Fibroblast of pulmonary artery (primary cell): ENCODE measurements around the gene RASSF5.
A peak's percentile ranks its signal among the peaks of the same experiment; 100 is the strongest.

Experiments used
- DNase-seq: peaks from one replicate; pipeline ENCODE4 v3.0.0-alpha.2; 2010; ENCODE audit warnings: low read depth
- H3K4me3 ChIP-seq: replicated peaks from 2 replicates; pipeline ENCODE4 v1.5.1; 2011; ENCODE audit warnings: low read depth, mild to moderate bottlenecking, control low read depth, low read length, moderate library complexity
- TF ChIP-seq, protein P1 (sequence below): IDR thresholded peaks from 2 replicates; pipeline ENCODE4 v1.5.1; 2011; ENCODE audit warnings: mild to moderate bottlenecking, control low read depth, low read length, inconsistent platforms; ENCODE audit errors: missing control alignments

Gene RASSF5

DNA sequence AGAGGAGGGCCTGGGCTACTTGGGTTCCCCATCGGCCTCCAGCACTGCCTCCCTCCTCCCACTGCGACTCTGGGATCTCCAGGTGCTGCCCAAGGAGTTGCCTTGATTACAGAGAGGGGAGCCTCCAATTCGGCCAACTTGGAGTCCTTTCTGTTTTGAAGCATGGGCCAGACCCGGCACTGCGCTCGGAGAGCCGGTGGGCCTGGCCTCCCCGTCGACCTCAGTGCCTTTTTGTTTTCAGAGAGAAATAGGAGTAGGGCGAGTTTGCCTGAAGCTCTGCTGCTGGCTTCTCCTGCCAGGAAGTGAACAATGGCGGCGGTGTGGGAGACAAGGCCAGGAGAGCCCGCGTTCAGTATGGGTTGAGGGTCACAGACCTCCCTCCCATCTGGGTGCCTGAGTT is 80.6 kb downstream of the RASSF5 start:
- no peak for DNase-seq
- TF ChIP-seq, protein P1, sequence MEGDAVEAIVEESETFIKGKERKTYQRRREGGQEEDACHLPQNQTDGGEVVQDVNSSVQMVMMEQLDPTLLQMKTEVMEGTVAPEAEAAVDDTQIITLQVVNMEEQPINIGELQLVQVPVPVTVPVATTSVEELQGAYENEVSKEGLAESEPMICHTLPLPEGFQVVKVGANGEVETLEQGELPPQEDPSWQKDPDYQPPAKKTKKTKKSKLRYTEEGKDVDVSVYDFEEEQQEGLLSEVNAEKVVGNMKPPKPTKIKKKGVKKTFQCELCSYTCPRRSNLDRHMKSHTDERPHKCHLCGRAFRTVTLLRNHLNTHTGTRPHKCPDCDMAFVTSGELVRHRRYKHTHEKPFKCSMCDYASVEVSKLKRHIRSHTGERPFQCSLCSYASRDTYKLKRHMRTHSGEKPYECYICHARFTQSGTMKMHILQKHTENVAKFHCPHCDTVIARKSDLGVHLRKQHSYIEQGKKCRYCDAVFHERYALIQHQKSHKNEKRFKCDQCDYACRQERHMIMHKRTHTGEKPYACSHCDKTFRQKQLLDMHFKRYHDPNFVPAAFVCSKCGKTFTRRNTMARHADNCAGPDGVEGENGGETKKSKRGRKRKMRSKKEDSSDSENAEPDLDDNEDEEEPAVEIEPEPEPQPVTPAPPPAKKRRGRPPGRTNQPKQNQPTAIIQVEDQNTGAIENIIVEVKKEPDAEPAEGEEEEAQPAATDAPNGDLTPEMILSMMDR, result no peak

DNA sequence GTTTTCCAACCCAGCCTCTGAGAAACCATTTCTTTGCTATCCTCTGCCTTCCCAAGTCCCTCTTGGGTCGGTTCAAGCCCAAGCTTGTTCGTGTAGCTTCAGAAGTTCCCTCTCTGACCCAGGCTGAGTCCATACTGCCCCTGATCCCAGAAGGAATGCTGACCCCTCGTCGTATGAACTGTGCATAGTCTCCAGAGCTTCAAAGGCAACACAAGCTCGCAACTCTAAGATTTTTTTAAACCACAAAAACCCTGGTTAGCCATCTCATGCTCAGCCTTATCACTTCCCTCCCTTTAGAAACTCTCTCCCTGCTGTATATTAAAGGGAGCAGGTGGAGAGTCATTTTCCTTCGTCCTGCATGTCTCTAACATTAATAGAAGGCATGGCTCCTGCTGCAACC is 81.2 kb downstream of the RASSF5 start:
- no peak for DNase-seq
- TF ChIP-seq, protein P1, result no peak
- H3K4me3 ChIP-seq, result no peak overlapping the region

More for the DNA sequence above, 80.6 kb downstream of the RASSF5 start:
- H3K4me3 ChIP-seq, result no peak overlapping the region

DNA sequence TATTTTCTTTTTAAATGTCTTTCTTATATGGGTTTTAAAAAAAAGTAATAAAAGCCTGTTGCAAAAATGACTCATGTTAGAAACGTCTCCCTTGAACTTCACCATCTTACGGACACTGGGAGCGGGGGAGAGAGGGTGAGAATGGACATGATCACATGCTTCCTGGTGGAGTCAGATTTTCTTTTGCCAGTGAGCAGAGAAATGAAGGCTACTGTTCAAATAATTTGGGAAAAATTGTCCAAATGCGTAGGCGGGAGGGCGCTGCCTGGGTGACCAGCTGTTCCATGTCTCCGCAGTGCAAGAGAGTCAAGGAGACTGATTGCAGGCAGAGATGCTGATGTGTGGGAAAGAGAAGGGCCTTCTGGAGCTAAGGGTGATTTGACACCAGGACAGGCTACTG is 81.9 kb downstream of the RASSF5 start:
- TF ChIP-seq, protein P1, result no peak
- no peak overlapping the region for H3K4me3 ChIP-seq
- peak; percentile 97 for DNase-seq

DNA sequence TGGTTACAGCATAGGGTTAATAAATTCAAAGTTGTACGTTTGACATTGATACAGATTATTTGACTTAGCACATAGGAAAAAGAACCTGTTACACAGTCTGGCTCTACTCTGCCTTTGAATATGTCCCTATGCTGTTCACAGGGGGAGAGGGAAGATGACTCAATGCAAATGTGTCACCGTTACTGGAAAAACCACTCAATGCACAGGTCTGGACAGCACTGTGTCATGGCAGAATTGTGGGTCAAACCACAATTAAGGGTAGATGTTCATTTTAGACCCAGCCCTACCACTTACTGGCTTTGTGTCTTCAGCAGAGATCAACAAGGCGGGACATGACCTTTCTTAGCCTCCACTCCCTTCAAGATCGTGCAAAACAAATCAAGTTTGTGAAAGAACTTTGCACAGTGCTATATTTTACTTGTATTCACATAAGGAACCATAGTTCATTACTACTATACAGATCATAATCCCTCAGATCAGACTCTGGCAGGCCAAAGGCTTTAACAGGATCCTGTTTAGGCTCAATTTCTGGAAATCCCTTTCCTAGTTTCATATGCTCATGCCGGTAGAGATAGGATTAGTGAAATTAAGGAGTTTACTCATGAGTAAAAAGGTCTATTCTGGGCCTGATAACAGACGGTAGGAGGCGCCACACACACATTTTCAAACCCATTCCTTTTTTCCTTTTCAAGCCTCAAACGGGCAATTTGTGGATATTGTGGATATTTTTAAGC is 82.9 kb downstream of the RASSF5 start:
- DNase-seq, result peak; percentile 35
- TF ChIP-seq, protein P1, result peak; percentile 33
- H3K4me3 ChIP-seq, result no peak overlapping the region

DNA sequence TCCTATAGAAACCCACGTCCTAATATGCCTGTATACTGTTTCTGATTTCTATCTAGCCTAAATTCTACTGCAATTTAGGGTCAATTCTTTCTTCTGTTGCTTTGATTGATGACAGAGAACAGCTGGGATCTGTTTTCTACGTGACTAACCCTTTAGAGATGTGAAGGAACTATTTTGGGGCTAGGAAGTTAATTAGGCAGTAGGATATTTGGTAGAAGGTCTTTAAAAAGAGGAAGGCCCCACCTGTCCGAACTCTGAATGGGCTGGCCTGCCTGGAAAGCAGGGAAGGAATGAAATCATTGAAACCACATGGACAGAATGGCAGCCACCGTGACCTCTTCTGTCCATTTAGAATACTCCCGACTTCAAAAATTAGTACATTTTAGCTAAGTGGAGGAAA is 83.9 kb downstream of the RASSF5 start:
- peak; percentile 16 for DNase-seq
- H3K4me3 ChIP-seq, result no peak overlapping the region
- TF ChIP-seq, protein P1, result no peak

DNA sequence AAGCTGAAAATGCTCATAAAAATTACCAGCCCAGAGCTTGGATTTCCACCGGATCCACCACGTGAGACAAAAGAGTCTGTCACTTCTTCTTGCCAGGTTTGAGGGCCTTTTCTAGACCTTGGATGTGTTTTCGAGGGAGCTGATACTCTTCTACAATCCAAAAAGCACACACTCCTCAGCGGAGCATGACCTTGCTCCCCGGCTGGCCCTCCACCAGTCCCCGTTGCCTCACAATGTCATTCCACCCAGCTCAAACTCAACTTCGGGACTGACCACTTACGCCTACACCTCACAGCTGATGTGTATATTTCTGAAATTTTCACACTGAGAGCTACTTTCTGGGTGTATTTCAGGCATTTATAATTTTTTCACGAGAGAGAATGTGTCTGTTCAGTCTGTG is 84.4 kb downstream of the RASSF5 start:
- TF ChIP-seq, protein P1, result no peak
- DNase-seq, result no peak

More for the DNA sequence above, 84.4 kb downstream of the RASSF5 start:
- no peak overlapping the region for H3K4me3 ChIP-seq
